ENCODE measurements around the gene SERPINE2. TPM values are rescaled to one million over a fixed set of nuclear protein-coding genes. Genes with fewer than 3 reads are reported as not detected.

Gene SERPINE2
- total and polyA plus RNA-seq, 5 donors = 15.4 to 49.4 (median 24.2) TPM

DNA sequence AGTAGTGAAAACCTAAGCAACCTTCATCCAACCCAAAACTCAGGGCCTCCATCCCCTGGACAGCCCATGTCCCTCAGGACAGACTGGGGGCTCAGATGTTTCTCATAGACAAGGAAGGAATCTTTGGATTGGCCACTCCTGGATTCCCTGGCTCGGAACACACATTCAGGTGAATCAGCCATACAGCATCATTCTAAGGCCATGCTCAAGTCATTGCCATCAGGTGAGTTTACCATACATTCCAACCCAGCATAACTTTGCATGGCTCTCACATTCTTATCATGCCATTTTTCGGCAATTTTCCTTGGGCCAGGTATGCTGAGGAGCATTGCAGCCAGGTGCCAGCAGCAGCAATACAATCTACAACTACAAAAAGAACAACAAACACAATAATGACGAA is 34.6 kb upstream of the SERPINE2 start:
- ATAC-seq (no peak), DNase-seq (no peak)
- intact Hi-C loops (cut with DNase I) = no loop called here
- H3K27ac ChIP-seq (ENCODE audit: low read length) = no peak overlapping the region
- H3K4me1 ChIP-seq (ENCODE audit: control insufficient read depth, insufficient read depth, low read length) = no peaks in the 10 kb centered on the region
- WGBS = 79% methylated on average over 3 of the region's 3 CpGs
- no peak overlapping the region for H3K4me3 ChIP-seq (ENCODE audit: low read length)
- no peaks in the 10 kb centered on the region for H3K27me3 ChIP-seq (ENCODE audit: control insufficient read depth, insufficient read depth)
- H3K9me3 ChIP-seq (ENCODE audit: control insufficient read depth, low read length) = no peaks in the 10 kb centered on the region

DNA sequence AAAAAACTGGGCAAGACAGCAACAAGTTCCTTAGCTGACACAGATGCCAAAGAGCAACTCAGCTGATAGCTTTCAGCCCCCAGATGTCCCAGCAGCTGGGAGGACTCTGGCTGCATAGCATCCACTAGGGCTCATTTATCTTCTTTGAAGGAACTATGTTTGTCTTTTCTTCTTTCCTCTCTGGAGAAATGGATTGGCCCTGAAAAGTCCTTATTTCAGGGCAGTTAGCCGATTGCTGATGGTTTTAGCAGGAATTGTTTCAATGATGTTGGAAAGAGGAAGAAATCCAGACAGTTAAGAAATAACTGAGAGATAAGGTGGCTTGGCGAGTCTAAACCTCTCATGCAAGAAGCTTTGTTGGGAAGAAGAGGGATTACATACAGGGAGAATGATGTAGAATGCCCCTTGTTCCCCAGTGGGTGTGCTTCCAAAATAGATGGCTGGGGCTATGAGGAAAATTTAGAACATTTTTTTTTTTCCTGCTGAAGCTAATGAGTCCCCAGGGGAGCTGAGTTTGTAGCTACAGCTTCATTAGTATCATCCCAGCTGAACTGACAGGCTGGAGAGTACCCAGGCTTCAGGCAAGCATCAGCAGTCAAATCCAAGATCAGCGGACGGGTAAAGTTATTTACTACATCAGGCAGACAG is 33.6 kb upstream of the SERPINE2 start:
- peak; percentile 90 to 91 for ATAC-seq
- 38% methylated on average over 4 of the region's 4 CpGs for WGBS
- no peaks in the 10 kb centered on the region for H3K4me1 ChIP-seq (ENCODE audit: control insufficient read depth, insufficient read depth, low read length)
- H3K27ac ChIP-seq (ENCODE audit: low read length) = peak overlapping the region; percentile 1
- DNase-seq = peak; percentile 74 to 87 (median 84)
- no peaks in the 10 kb centered on the region for H3K9me3 ChIP-seq (ENCODE audit: control insufficient read depth, low read length)
- no peak overlapping the region for H3K4me3 ChIP-seq (ENCODE audit: low read length)
- H3K27me3 ChIP-seq (ENCODE audit: control insufficient read depth, insufficient read depth) = no peaks in the 10 kb centered on the region
- intact Hi-C loops (cut with DNase I) = no loop called here

DNA sequence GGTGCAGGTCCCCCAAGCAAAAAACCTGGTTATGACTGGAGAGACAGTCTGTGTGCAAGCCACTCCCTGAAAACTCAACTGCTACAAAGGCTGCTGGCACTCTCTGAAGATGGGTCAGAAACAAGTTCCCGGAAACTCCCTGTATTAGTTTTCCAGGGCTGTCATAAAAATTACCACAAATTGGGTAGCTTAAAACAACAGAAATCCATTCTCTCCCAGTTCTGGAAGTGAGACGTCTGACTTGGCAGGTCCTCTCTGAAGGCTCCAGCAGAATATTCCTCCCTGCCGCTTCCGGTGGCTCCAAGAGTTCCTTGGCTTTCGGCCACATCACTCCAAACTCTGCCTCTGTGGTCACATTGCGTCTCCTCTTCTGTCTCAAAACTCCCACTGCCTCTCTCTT is 30.1 kb upstream of the SERPINE2 start:
- ATAC-seq = peak in 1 of 2 donors; percentile 16
- intact Hi-C loops (cut with DNase I) = no loop called here
- peak; percentile 70 to 81 (median 74) for DNase-seq
- H3K4me1 ChIP-seq (ENCODE audit: control insufficient read depth, insufficient read depth, low read length) = no peaks in the 10 kb centered on the region
- H3K9me3 ChIP-seq (ENCODE audit: control insufficient read depth, low read length) = no peaks in the 10 kb centered on the region
- no peak overlapping the region for H3K27ac ChIP-seq (ENCODE audit: low read length)
- WGBS = 55% methylated on average over 6 of the region's 6 CpGs
- H3K27me3 ChIP-seq (ENCODE audit: control insufficient read depth, insufficient read depth) = no peaks in the 10 kb centered on the region
- H3K4me3 ChIP-seq (ENCODE audit: low read length) = no peak overlapping the region

DNA sequence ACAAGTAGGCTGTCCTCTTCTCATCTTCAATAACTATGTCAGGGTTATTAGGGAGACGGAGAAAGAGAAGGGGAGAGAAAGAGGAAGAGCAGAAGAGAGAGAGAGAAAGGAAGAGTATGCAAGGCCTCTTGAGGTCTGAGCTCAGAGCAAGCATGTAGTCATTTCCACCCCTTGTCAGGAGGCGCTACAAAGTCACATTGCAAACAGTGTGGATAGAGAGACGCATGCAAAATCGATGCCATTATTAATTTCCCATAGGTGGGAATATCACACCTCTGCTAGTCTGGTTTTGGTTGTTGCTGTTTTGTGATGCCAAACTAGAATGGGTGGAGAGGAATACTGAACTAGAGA is 24.2 kb upstream of the SERPINE2 start:
- Histone ChIP-seq H3K27me3 (ENCODE audit: control insufficient read depth, insufficient read depth) (no peaks in the 10 kb centered on the region), H3K4me1 (ENCODE audit: control insufficient read depth, insufficient read depth, low read length) (no peaks in the 10 kb centered on the region), H3K27ac (ENCODE audit: low read length) (no peak overlapping the region), H3K9me3 (ENCODE audit: control insufficient read depth, low read length) (no peaks in the 10 kb centered on the region), H3K4me3 (ENCODE audit: low read length) (no peak overlapping the region)
- WGBS = 92% methylated on average over 4 of the region's 4 CpGs
- no peak for ATAC-seq
- no peak for DNase-seq
- intact Hi-C loops (cut with DNase I) = no loop called here

DNA sequence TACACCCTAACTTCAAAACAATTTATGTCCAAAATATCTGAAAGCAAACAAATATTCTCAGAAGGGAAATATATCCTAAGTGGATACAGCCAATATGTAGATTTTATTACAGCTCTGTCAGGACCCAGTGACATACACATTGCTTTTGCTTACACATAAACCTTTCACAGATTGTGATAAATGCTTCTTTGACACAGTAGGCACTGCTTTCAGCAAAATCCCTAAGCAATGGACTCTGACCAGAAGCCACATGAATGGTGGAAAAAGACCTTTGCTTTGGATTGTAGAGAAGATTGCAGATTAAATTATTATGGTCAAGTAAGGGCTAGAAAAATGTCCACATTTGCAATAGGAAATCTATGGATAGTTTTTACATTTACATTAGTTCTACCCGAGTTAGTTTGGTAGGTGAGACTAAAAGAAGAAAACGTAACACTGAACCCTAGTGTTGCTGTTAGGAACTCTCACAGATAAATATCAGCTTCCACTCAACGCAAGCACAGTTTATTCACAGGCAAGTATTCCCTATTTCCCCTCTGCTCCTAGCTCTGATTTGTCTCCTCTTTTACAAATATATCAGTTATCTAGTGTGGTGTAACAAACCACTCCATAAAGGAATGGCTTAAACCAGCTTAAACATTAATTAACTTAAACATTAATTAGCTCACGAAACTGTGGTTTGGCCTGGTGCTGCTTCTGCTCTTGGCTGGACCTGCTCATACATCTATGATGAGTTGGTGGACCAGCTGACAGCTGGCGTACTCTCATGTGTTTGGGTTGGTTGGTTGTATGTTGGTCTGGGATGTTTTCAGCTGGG is 23.6 kb upstream of the SERPINE2 start:
- 66% methylated on average over 5 of the region's 5 CpGs for WGBS
- intact Hi-C loops (cut with DNase I) = no loop called here
- no peaks in the 10 kb centered on the region for H3K9me3 ChIP-seq (ENCODE audit: control insufficient read depth, low read length)
- no peaks in the 10 kb centered on the region for H3K27me3 ChIP-seq (ENCODE audit: control insufficient read depth, insufficient read depth)
- H3K27ac ChIP-seq (ENCODE audit: low read length) = no peak overlapping the region
- ATAC-seq (no peak), DNase-seq (no peak)
- no peak overlapping the region for H3K4me3 ChIP-seq (ENCODE audit: low read length)
- no peaks in the 10 kb centered on the region for H3K4me1 ChIP-seq (ENCODE audit: control insufficient read depth, insufficient read depth, low read length)

DNA sequence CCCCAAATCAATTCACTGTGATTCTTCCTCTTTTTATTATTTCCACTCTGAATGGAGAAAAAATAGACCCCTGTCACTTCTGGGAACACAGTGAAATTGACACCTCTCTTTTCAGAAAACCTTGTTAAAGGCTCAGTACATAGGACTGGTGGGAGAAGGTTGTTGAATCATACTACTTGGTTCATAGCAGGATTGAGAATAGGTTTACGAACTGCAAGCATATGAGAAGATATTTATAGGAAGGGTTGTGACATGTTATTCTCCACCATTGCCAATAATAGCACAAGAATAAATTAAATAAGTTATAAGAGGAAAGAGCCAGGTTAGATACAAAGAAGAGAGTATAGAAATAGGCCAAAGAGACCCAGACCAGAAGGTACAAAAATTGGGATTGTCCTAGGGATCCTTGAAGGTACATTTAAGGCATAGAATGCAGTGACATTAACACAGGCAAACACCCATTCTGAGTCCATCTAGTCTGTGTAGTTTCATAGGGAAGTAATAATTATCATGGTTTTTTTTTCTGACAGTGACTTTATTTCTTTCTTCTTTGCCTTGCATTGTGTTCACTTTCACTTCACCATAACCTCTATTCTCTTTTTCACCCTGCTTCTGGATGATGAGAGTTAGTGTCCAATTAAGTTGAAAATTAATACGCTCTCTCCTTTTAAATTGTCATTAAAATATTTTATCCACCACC is 21.8 kb upstream of the SERPINE2 start:
- no peak overlapping the region for H3K27ac ChIP-seq (ENCODE audit: low read length)
- no peaks in the 10 kb centered on the region for H3K27me3 ChIP-seq (ENCODE audit: control insufficient read depth, insufficient read depth)
- no peaks in the 10 kb centered on the region for H3K4me1 ChIP-seq (ENCODE audit: control insufficient read depth, insufficient read depth, low read length)
- no peak overlapping the region for H3K4me3 ChIP-seq (ENCODE audit: low read length)
- DNase-seq (no peak), ATAC-seq (no peak)
- H3K9me3 ChIP-seq (ENCODE audit: control insufficient read depth, low read length) = no peaks in the 10 kb centered on the region
- WGBS = 78% methylated on average over 2 of the region's 2 CpGs
- intact Hi-C loops (cut with DNase I) = no loop called here

DNA sequence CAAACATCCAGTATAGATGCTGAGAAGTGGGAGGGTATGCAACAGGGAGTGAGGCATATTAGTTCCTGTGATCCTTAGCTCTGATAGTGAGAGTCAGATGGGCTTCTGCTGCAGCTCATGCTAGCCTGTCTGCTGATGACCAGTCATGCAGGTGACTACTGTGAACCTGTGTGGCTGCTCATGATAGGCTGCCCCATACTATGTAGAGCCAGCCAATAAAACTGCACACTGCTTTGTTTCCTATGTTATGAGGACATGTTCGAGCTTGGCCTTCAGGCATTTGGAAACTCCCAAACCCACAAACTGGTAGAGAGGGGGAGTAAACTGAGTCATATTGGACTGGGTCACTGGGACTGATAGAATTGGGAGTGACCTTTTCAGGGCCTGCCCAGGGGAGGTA is 20.1 kb upstream of the SERPINE2 start:
- Histone ChIP-seq H3K4me3 (ENCODE audit: low read length) (no peak overlapping the region), H3K27ac (ENCODE audit: low read length) (no peak overlapping the region), H3K4me1 (ENCODE audit: control insufficient read depth, insufficient read depth, low read length) (no peaks in the 10 kb centered on the region), H3K9me3 (ENCODE audit: control insufficient read depth, low read length) (no peaks in the 10 kb centered on the region), H3K27me3 (ENCODE audit: control insufficient read depth, insufficient read depth) (no peaks in the 10 kb centered on the region)
- intact Hi-C loops (cut with DNase I) = no loop called here
- no peak for DNase-seq
- WGBS = 93% methylated on average over 1 of the region's 1 CpG
- no peak for ATAC-seq

DNA sequence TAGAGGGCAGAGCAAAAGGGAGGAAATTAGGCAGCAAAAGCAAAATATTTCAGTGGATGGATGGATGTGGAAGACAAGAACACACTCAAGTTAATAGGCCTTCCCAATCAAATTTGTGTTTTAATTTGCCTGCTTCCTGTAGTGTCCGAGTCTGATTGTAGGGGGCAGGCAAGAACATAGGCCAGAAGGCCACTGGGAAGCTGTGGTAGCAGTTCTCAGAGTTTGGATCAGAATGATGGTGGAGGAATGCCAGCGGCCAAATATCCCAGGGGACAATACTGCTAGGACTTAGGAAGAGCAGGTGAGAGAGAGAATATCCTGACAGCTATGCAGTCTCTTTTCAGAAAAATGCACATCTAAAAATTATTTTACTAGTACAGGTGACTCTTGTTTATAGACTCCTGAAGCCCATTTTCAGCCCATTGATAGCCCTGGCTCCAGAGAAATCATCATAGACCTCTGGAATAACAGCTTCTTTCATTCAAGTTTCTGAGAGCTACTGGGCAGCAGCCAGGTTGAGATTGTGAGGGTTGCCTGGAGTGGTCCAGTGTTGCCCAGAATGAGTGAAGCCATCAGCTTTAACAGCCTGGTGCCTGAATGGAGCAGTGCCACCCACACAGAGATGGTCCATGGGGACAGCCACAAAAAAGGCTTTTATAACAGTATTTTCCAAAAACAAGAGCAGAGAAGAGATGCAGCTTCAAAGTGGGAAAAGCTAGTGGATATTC is 19.1 kb upstream of the SERPINE2 start:
- Histone ChIP-seq H3K4me3 (ENCODE audit: low read length) (no peak overlapping the region), H3K27me3 (ENCODE audit: control insufficient read depth, insufficient read depth) (no peaks in the 10 kb centered on the region), H3K4me1 (ENCODE audit: control insufficient read depth, insufficient read depth, low read length) (no peaks in the 10 kb centered on the region), H3K27ac (ENCODE audit: low read length) (no peak overlapping the region), H3K9me3 (ENCODE audit: control insufficient read depth, low read length) (no peaks in the 10 kb centered on the region)
- intact Hi-C loops (cut with DNase I) = no loop called here
- WGBS = 56% methylated on average over 2 of the region's 2 CpGs
- peak in 2 of 3 donors; percentile 21 to 56 for DNase-seq
- no peak for ATAC-seq

DNA sequence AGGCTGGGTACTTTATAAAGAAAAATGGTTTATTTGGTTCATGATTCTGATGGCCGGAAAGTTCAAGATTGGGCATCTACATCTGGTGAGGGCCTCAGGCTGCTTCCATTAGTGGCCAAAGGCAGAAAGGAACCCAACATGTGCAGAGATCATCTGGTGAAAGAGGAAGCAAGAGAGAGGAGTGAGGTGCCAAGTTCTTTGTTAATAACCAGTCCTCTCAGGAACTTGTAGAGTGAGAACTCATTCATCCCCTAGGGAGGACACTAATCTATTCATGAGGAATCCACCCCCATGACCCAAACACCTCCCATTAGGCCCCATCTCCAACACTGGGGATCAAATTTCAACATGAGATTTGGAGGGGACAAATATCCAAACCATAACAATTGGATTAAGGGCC is 17.8 kb upstream of the SERPINE2 start:
- intact Hi-C loops (cut with DNase I) = no loop called here
- no peak for ATAC-seq
- WGBS = 91% methylated on average over 1 of the region's 1 CpG

DNA sequence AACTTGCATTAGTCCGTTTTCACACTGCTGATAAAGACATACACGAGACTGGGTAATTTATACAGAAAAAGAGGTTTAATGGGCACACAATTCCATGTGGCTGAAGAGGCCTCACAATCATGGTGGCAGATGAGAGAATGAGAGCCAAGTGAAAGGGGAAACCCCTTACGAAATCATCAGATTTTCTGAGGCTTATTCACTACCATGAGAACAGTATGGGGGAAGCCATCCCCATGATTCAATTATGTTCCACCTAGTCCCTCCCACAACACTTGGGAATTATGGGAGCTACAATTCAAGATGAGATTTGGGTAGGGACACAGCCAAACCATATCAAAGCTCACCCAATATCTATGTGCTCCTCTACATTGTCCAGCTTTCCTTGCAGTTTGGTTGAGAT is 16.0 kb upstream of the SERPINE2 start:
- Histone ChIP-seq H3K4me1 (ENCODE audit: control insufficient read depth, insufficient read depth, low read length) (no peaks in the 10 kb centered on the region), H3K9me3 (ENCODE audit: control insufficient read depth, low read length) (no peaks in the 10 kb centered on the region), H3K27ac (ENCODE audit: low read length) (no peak overlapping the region), H3K27me3 (ENCODE audit: control insufficient read depth, insufficient read depth) (no peaks in the 10 kb centered on the region), H3K4me3 (ENCODE audit: low read length) (no peak overlapping the region)
- intact Hi-C loops (cut with DNase I) = no loop called here
- no peak for DNase-seq
- ATAC-seq = no peak
- 89% methylated on average over 3 of the region's 3 CpGs for WGBS

More for the DNA sequence above, 17.8 kb upstream of the SERPINE2 start:
- no peak for DNase-seq
- Histone ChIP-seq H3K9me3 (ENCODE audit: control insufficient read depth, low read length) (no peaks in the 10 kb centered on the region), H3K4me1 (ENCODE audit: control insufficient read depth, insufficient read depth, low read length) (no peaks in the 10 kb centered on the region), H3K27ac (ENCODE audit: low read length) (no peak overlapping the region), H3K4me3 (ENCODE audit: low read length) (no peak overlapping the region), H3K27me3 (ENCODE audit: control insufficient read depth, insufficient read depth) (no peaks in the 10 kb centered on the region)

DNA sequence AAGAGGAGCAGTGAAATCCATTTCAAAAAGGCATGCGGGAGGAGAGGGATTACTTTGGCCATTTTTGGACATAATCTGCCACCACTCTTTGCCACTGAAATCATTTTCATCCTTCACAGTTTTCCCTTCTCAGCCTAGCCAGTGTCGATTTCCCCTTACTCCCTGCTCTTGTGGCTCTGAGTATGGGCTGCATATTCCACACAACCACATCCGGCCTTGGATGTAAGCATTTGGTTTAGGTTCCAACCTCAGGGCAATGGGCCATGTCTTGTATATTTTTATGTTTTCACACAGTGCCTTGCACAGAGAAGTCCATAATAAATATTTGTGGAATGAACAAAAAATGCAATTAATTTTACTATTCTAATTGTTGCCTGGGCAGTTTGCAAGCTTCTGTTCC is 7.7 kb upstream of the SERPINE2 start:
- 88% methylated on average over 3 of the region's 3 CpGs for WGBS
- Histone ChIP-seq H3K9me3 (ENCODE audit: control insufficient read depth, low read length) (no peaks in the 10 kb centered on the region), H3K4me1 (ENCODE audit: control insufficient read depth, insufficient read depth, low read length) (peaks cover under 1% of the 10 kb centered on the region), H3K27ac (ENCODE audit: low read length) (no peak overlapping the region), H3K27me3 (ENCODE audit: control insufficient read depth, insufficient read depth) (no peaks in the 10 kb centered on the region), H3K4me3 (ENCODE audit: low read length) (no peak overlapping the region)
- intact Hi-C loops (cut with DNase I) = no loop called here
- ATAC-seq (no peak), DNase-seq (no peak)
